ENCODE measurements around the gene GIT2. TPM values are rescaled to one million over a fixed set of nuclear protein-coding genes. Genes with fewer than 3 reads are reported as not detected.

Gene GIT2
- total and polyA plus RNA-seq, 3 experiments from 2014 or later = 52.0 to 93.0 (median 54.4) TPM

- no peaks in the 10 kb centered on the region for H3K9me3 Mint-ChIP-seq
- H3K4me1 Mint-ChIP-seq = peaks cover 0 to 4% (median 0%) of the 10 kb centered on the region in 3 donors
- CTCF ChIA-PET = no interaction called here
- no peaks in the 10 kb centered on the region for H3K27me3 Mint-ChIP-seq
- Histone ChIP-seq H3K4me3 (ENCODE audit: low read length) (no peak overlapping the region), H3K36me3 (ENCODE audit: insufficient read depth, low read length) (peaks cover 40% of the 10 kb centered on the region), H3K27me3 (ENCODE audit: insufficient read depth, low read length, poor library complexity, severe bottlenecking) (no peaks in the 10 kb centered on the region), H3K4me1 (ENCODE audit: insufficient read depth, low read length) (no peaks in the 10 kb centered on the region), H3K9me3 (ENCODE audit: low read length) (no peaks in the 10 kb centered on the region), H3K27ac (ENCODE audit: low read depth, low read length) (no peak overlapping the region)
- no peak for DNase-seq
- H3K4me3 Mint-ChIP-seq = no peak overlapping the region
- POLR2A ChIA-PET = no interaction called here
- H3K27ac Mint-ChIP-seq = peak overlapping the region in 1 of 8 donors; percentile 59
- H3K36me3 Mint-ChIP-seq = peaks cover 3 to 77% (median 15%) of the 10 kb centered on the region in 3 donors
Measured at GRCh38 chr12:110029290-110029815, 33.2 kb upstream of the GIT2 start.

DNA sequence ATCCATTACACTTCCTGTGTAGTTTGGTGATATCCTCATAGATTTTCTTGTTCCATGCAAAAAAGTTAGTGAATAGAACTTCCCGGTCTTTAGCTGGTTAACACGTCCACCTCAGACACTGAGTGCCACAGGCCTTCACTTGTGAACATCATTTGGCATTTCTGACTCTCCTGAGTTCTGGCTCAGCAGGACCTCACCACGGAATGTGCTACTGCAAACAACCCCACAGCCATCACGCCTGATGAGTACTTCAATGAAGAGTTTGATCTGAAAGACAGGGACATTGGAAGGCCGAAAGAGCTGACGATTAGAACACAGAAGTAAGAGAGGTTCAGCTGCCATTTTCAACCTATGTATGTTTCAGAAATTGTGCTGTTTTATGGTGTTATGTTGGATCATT, 32.2 kb upstream of the GIT2 start:
- no peaks in the 10 kb centered on the region for H3K9me3 ChIP-seq (ENCODE audit: low read length)
- H3K27ac ChIP-seq (ENCODE audit: low read depth, low read length) = no peak overlapping the region
- H3K27me3 ChIP-seq (ENCODE audit: insufficient read depth, low read length, poor library complexity, severe bottlenecking) = no peaks in the 10 kb centered on the region
- H3K4me3 ChIP-seq (ENCODE audit: low read length) = no peak overlapping the region
- POLR2A ChIA-PET = no interaction called here
- Mint-ChIP-seq H3K27ac (peak overlapping the region in 2 of 8 donors; percentile 25 to 52), H3K9me3 (no peaks in the 10 kb centered on the region), H3K4me3 (no peak overlapping the region), H3K27me3 (no peaks in the 10 kb centered on the region), H3K36me3 (peaks cover 6 to 77% (median 20%) of the 10 kb centered on the region in 3 donors), H3K4me1 (peaks cover 0 to 4% (median 3%) of the 10 kb centered on the region in 3 donors)
- DNase-seq = no peak
- H3K4me1 ChIP-seq (ENCODE audit: insufficient read depth, low read length) = no peaks in the 10 kb centered on the region
- H3K36me3 ChIP-seq (ENCODE audit: insufficient read depth, low read length) = peaks cover 35% of the 10 kb centered on the region
- CTCF ChIA-PET = no interaction called here

DNA sequence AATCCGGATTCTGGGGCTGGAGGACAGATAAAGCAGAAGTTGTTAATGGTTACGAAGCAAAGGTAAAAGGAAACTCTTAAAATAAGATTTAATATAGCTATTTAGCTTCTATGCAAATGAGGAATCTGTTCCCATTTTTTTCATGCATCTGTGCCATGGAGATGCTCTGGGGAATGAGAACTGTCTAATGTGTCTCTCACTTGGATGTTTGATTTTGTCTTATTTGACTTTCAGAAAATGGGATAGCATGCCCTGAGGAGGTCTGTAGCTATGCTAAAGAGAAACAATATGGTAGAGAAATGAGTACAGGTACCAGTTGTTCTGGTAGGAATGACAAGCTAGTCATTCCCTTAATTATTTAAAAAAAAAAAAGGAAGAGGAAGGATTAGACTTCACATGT, 27.9 kb upstream of the GIT2 start:
- peak overlapping the region in 4 of 8 donors; percentile 8 to 52 (median 30) for H3K27ac Mint-ChIP-seq
- peaks cover 14 to 83% (median 31%) of the 10 kb centered on the region in 3 donors for H3K36me3 Mint-ChIP-seq
- H3K36me3 ChIP-seq (ENCODE audit: insufficient read depth, low read length) = peaks cover 48% of the 10 kb centered on the region
- H3K4me3 ChIP-seq (ENCODE audit: low read length) = no peak overlapping the region
- DNase-seq = no peak
- H3K9me3 ChIP-seq (ENCODE audit: low read length) = no peaks in the 10 kb centered on the region
- no peaks in the 10 kb centered on the region for H3K27me3 Mint-ChIP-seq
- no peaks in the 10 kb centered on the region for H3K27me3 ChIP-seq (ENCODE audit: insufficient read depth, low read length, poor library complexity, severe bottlenecking)
- no peaks in the 10 kb centered on the region for H3K4me1 ChIP-seq (ENCODE audit: insufficient read depth, low read length)
- ChIA-PET POLR2A (no interaction called here), CTCF (no interaction called here)
- H3K27ac ChIP-seq (ENCODE audit: low read depth, low read length) = no peak overlapping the region
- H3K9me3 Mint-ChIP-seq = no peaks in the 10 kb centered on the region
- no peak overlapping the region for H3K4me3 Mint-ChIP-seq
- peaks cover 0 to 4% (median 3%) of the 10 kb centered on the region in 3 donors for H3K4me1 Mint-ChIP-seq

- CTCF ChIA-PET = no interaction called here
- H3K27ac Mint-ChIP-seq = peak overlapping the region in 5 of 8 donors; percentile 8 to 58 (median 52)
- no peaks in the 10 kb centered on the region for H3K27me3 Mint-ChIP-seq
Measured at GRCh38 chr12:110023059-110023980, 27.2 kb upstream of the GIT2 start.

DNA sequence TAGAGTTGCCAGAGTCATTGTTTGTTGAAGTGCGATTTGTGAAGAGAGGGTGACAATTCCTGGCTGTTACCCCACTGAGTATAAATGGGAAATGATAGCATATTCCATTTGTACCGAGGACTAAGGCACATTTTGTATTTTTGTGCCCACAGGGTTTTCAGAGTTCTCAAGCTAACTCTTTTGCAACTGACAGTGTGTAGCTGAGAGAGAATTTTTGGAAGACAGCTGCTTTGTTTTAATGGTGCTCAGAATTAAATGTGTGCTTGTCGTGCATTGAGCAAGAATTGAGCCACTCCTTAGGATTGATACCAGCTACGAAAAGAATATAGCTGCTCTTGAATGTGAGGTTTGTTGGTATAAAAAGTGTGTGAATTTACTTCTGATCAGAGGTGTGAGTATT, 24.8 kb upstream of the GIT2 start:
- ChIA-PET POLR2A (no interaction called here), CTCF (interaction anchor here (1.0 kb wide), 1 partner anchor 8 kb away, joined by 3 read pairs; no protein-coding TSS in a partner anchor)
- no peaks in the 10 kb centered on the region for H3K9me3 ChIP-seq (ENCODE audit: low read length)
- H3K27me3 ChIP-seq (ENCODE audit: insufficient read depth, low read length, poor library complexity, severe bottlenecking) = no peaks in the 10 kb centered on the region
- Mint-ChIP-seq H3K4me3 (no peak overlapping the region), H3K36me3 (peaks cover 21 to 86% (median 31%) of the 10 kb centered on the region in 3 donors), H3K27ac (no peak overlapping the region), H3K4me1 (peaks cover 0 to 4% (median 3%) of the 10 kb centered on the region in 3 donors), H3K27me3 (no peaks in the 10 kb centered on the region), H3K9me3 (no peaks in the 10 kb centered on the region)
- DNase-seq = no peak
- no peak overlapping the region for H3K27ac ChIP-seq (ENCODE audit: low read depth, low read length)
- H3K4me3 ChIP-seq (ENCODE audit: low read length) = no peak overlapping the region
- H3K36me3 ChIP-seq (ENCODE audit: insufficient read depth, low read length) = peaks cover 48% of the 10 kb centered on the region
- H3K4me1 ChIP-seq (ENCODE audit: insufficient read depth, low read length) = no peaks in the 10 kb centered on the region

More at GRCh38 chr12:110023059-110023980, 27.2 kb upstream of the GIT2 start:
- peaks cover 0 to 4% (median 3%) of the 10 kb centered on the region in 3 donors for H3K4me1 Mint-ChIP-seq
- POLR2A ChIA-PET = no interaction called here
- no peaks in the 10 kb centered on the region for H3K27me3 ChIP-seq (ENCODE audit: insufficient read depth, low read length, poor library complexity, severe bottlenecking)
- no peak overlapping the region for H3K27ac ChIP-seq (ENCODE audit: low read depth, low read length)
- no peaks in the 10 kb centered on the region for H3K9me3 ChIP-seq (ENCODE audit: low read length)
- no peak overlapping the region for H3K4me3 ChIP-seq (ENCODE audit: low read length)
- peaks cover 52% of the 10 kb centered on the region for H3K36me3 ChIP-seq (ENCODE audit: insufficient read depth, low read length)
- H3K9me3 Mint-ChIP-seq = no peaks in the 10 kb centered on the region
- no peak for DNase-seq
- no peaks in the 10 kb centered on the region for H3K4me1 ChIP-seq (ENCODE audit: insufficient read depth, low read length)
- H3K4me3 Mint-ChIP-seq = no peak overlapping the region
- H3K36me3 Mint-ChIP-seq = peaks cover 20 to 86% (median 34%) of the 10 kb centered on the region in 3 donors

GRCh38 chr12:110015132-110015531, 19.0 kb upstream of the GIT2 start:
- H3K4me1 ChIP-seq (ENCODE audit: insufficient read depth, low read length) = peaks cover 8% of the 10 kb centered on the region
- peaks cover 39% of the 10 kb centered on the region for H3K36me3 ChIP-seq (ENCODE audit: insufficient read depth, low read length)
- H3K4me1 Mint-ChIP-seq = peaks cover 34 to 42% (median 38%) of the 10 kb centered on the region in 3 donors
- H3K27me3 ChIP-seq (ENCODE audit: insufficient read depth, low read length, poor library complexity, severe bottlenecking) = no peaks in the 10 kb centered on the region
- peak in 2 of 5 donors; percentile 14 to 21 for DNase-seq
- H3K4me3 Mint-ChIP-seq = peak overlapping the region in 4 of 7 donors; percentile 28 to 44 (median 30)
- no peak overlapping the region for H3K4me3 ChIP-seq (ENCODE audit: low read length)
- peaks cover 17 to 71% (median 19%) of the 10 kb centered on the region in 3 donors for H3K36me3 Mint-ChIP-seq
- ChIA-PET CTCF (interaction anchor here (0.7 to 1.3 kb wide), 2 partner anchors 14 to 879 kb away, joined by 3 read pairs; no protein-coding TSS in a partner anchor), POLR2A (no interaction called here)
- no peaks in the 10 kb centered on the region for H3K27me3 Mint-ChIP-seq
- H3K9me3 Mint-ChIP-seq = no peaks in the 10 kb centered on the region
- H3K9me3 ChIP-seq (ENCODE audit: low read length) = no peaks in the 10 kb centered on the region
- no peak overlapping the region for H3K27ac ChIP-seq (ENCODE audit: low read depth, low read length)
- H3K27ac Mint-ChIP-seq = peak overlapping the region; percentile 14 to 91 (median 82)

DNA sequence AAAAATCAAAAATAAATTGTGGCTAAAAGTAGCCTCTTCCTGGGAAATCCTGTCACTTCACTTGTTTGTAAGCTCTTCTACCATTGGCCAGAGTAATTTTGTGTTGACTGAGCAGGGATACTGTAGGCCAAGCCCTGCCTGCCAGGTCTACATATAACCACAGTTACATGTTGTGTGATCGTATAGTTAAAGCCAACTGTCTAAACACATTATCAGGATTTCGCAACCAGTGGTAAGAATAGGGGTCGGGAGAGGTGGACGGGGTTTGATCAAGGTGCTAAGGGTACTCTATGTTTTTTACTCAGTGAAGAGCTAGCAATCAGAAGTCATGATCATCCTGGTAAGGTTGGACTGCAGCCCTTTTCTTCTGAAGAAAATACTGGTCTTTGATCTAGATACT, 16.5 kb upstream of the GIT2 start:
- Mint-ChIP-seq H3K4me3 (peak overlapping the region in 3 of 7 donors; percentile 6 to 31 (median 25)), H3K36me3 (peaks cover 0 to 49% (median 9%) of the 10 kb centered on the region in 3 donors), H3K27ac (peak overlapping the region; percentile 36 to 94 (median 86)), H3K4me1 (peaks cover 47 to 64% (median 62%) of the 10 kb centered on the region in 3 donors), H3K9me3 (no peaks in the 10 kb centered on the region), H3K27me3 (no peaks in the 10 kb centered on the region)
- Histone ChIP-seq H3K4me3 (ENCODE audit: low read length) (no peak overlapping the region), H3K27me3 (ENCODE audit: insufficient read depth, low read length, poor library complexity, severe bottlenecking) (no peaks in the 10 kb centered on the region), H3K9me3 (ENCODE audit: low read length) (no peaks in the 10 kb centered on the region), H3K27ac (ENCODE audit: low read depth, low read length) (no peak overlapping the region), H3K36me3 (ENCODE audit: insufficient read depth, low read length) (peaks cover 15% of the 10 kb centered on the region), H3K4me1 (ENCODE audit: insufficient read depth, low read length) (peaks cover 14% of the 10 kb centered on the region)
- CTCF ChIA-PET = interaction anchor here (0.8 to 1.0 kb wide), 2 partner anchors 8 to 14 kb away, joined by 3 read pairs; partner anchors contain the start of gene ANKRD13A
- POLR2A ChIA-PET = no interaction called here
- DNase-seq = no peak

GRCh38 chr12:110012137-110012536, 16.0 kb upstream of the GIT2 start:
- H3K27ac Mint-ChIP-seq = peak overlapping the region; percentile 2 to 94 (median 86)
- no peaks in the 10 kb centered on the region for H3K27me3 Mint-ChIP-seq
- H3K4me3 ChIP-seq (ENCODE audit: low read length) = no peak overlapping the region
- H3K9me3 ChIP-seq (ENCODE audit: low read length) = no peaks in the 10 kb centered on the region
- peaks cover 0 to 44% (median 9%) of the 10 kb centered on the region in 3 donors for H3K36me3 Mint-ChIP-seq
- H3K4me1 ChIP-seq (ENCODE audit: insufficient read depth, low read length) = peaks cover 14% of the 10 kb centered on the region
- peaks cover 10% of the 10 kb centered on the region for H3K36me3 ChIP-seq (ENCODE audit: insufficient read depth, low read length)
- POLR2A ChIA-PET = no interaction called here
- H3K4me1 Mint-ChIP-seq = peaks cover 47 to 66% (median 64%) of the 10 kb centered on the region in 3 donors
- no peak overlapping the region for H3K27ac ChIP-seq (ENCODE audit: low read depth, low read length)
- DNase-seq = peak in 1 of 5 donors; percentile 19
- H3K27me3 ChIP-seq (ENCODE audit: insufficient read depth, low read length, poor library complexity, severe bottlenecking) = no peaks in the 10 kb centered on the region
- CTCF ChIA-PET = interaction anchor here (1.0 kb wide), 1 partner anchor 9 kb away, joined by 3 read pairs; no protein-coding TSS in a partner anchor
- no peaks in the 10 kb centered on the region for H3K9me3 Mint-ChIP-seq
- H3K4me3 Mint-ChIP-seq = peak overlapping the region in 6 of 7 donors; percentile 25 to 83 (median 38)

Measured in CD8-positive, alpha-beta memory T cell (primary cell).